HEK293T (cell line): ENCODE data around the gene TMEM179.

ENCODE experiments used
- BHLHE40 ChIP-seq: fragments of 450-650 bp; IDR thresholded peaks from 2 replicates; pipeline ENCODE4 v1.6.1; 2016; ENCODE audit warnings: mild to moderate bottlenecking, moderate library complexity, borderline replicate concordance
- ELF4 ChIP-seq: fragments of 450-650 bp; IDR thresholded peaks from 2 replicates; pipeline ENCODE4 v1.6.1; 2017; ENCODE audit warnings: antibody characterized with exemption
- FOXA1 ChIP-seq: fragments of 450-650 bp; IDR thresholded peaks from 2 replicates; pipeline ENCODE4 v1.6.1; 2016; ENCODE audit warnings: mild to moderate bottlenecking
- FOXM1 ChIP-seq: fragments of 450-650 bp; IDR thresholded peaks from 2 replicates; pipeline ENCODE4 v1.6.1; 2017; ENCODE audit warnings: mild to moderate bottlenecking, borderline replicate concordance
- HDGF ChIP-seq: fragments of 450-650 bp; IDR thresholded peaks from 2 replicates; pipeline ENCODE4 v1.6.1; 2017; ENCODE audit warnings: antibody characterized with exemption, borderline replicate concordance
- L3MBTL2 ChIP-seq: fragments of 450-650 bp; conservative IDR thresholded peaks from 2 replicates; pipeline ENCODE4 v1.6.1; 2016; ENCODE audit warnings: mild to moderate bottlenecking
- LEF1 ChIP-seq: fragments of 450-650 bp; IDR thresholded peaks from 2 replicates; pipeline ENCODE4 v1.6.1; 2017; ENCODE audit warnings: mild to moderate bottlenecking, borderline replicate concordance
- NFRKB ChIP-seq: fragments of 450-650 bp; IDR thresholded peaks from 2 replicates; pipeline ENCODE4 v1.6.1; 2016; ENCODE audit warnings: mild to moderate bottlenecking, moderate library complexity
- SP1 ChIP-seq: fragments of 450-650 bp; IDR thresholded peaks from 2 replicates; pipeline ENCODE4 v1.6.1; 2017
- SUZ12 ChIP-seq: fragments of 450-650 bp; IDR thresholded peaks from 2 replicates; pipeline ENCODE4 v1.6.1; 2016; ENCODE audit warnings: mild to moderate bottlenecking
- TARDBP ChIP-seq: fragments of 450-650 bp; IDR thresholded peaks from 2 replicates; pipeline ENCODE4 v1.6.1; 2016

- TF ChIP-seq BHLHE40 (no peak), L3MBTL2 (no peak), FOXM1 (no peak), SUZ12 (no peak), HDGF (no peak), ELF4 (no peak), LEF1 (no peak), NFRKB (no peak), SP1 (no peak), FOXA1 (no peak), TARDBP (no peak)
Observed at GRCh38 chr14:104601786-104602185, 2.8 kb downstream of the TMEM179 start.
